Right lobe of liver (tissue), 6 donors: Measurements from ENCODE around the gene LUZP1. TPM values are rescaled to one million over a fixed set of nuclear protein-coding genes. Genes with fewer than 3 reads are reported as not detected.
"Not testable (repeated sequence)": the region's sequence is repeated elsewhere in the genome, so short reads cannot be mapped to it uniquely, and the experiment has no call there.

Source experiments
- ATAC-seq, 4 donors: fragments of 200-7000 bp; cut with Tn5 transposase; one replicate each; pipeline ENCODE4 v1.9.1; 2020; ENCODE audit warnings: mild to moderate bottlenecking in 4 of 4, moderate library complexity in 4 of 4
- DNase-seq, 3 donors: peaks; one replicate each; pipeline ENCODE4 v3.0.0-alpha.2; 2020
- H3K27ac ChIP-seq, 3 donors: fragments of 200-600 bp; one replicate each; pipeline ENCODE4 v1.8.0; 2022
- H3K27me3 ChIP-seq, 2 donors: fragments of 200-600 bp; one replicate each; pipeline ENCODE4 v1.8.0; 2022
- H3K36me3 ChIP-seq, 4 donors: fragments of 200-600 bp; sonication (generic) in 1 of 4; one replicate each; pipeline versions ENCODE4 v1.5.1 to v1.8.0; 2017 to 2022; ENCODE audit warnings: control low read depth in 1 of 4
- H3K4me1 ChIP-seq, 4 donors: fragments of 200-600 bp; sonication (generic) in 1 of 4; one replicate each; pipeline versions ENCODE4 v1.5.1 to v1.8.0; 2017 to 2022; ENCODE audit warnings: control low read depth in 1 of 4
- H3K4me3 ChIP-seq, 3 donors: fragments of 200-600 bp; one replicate each; pipeline ENCODE4 v1.8.0; 2022
- H3K9me3 ChIP-seq, 4 donors: fragments of 200-600 bp; sonication (generic) in 1 of 4; one replicate each; pipeline versions ENCODE4 v1.5.1 to v1.8.0; 2017 to 2022; ENCODE audit warnings: control low read depth in 1 of 4
- POLR2A ChIP-seq: fragments of 450-650 bp; IDR thresholded peaks from one replicate; pipeline ENCODE4 v1.6.1; 2017; ENCODE audit warnings: antibody characterized with exemption, mild to moderate bottlenecking
- WGBS: methylation state at CpG from one replicate; pipeline ENCODE4 v1.1.6; 2018; ENCODE audit warnings: low coverage, low lambda C conversion rate; ENCODE audit not compliant: insufficient coverage; ENCODE audit errors: missing lambda C conversion rate; 5-methylcytosine and 5-hydroxymethylcytosine counted together
- intact Hi-C, 2 donors: fragments of 100-400 bp; cut with DNase I; formaldehyde crosslinking; loops; one replicate each; pipeline versions ENCODE4 v1.11.2 to v1.14.1; 2022
- total RNA-seq, 6 experiments: library from RNA; depleted of rRNA in 2 of 6; stranded (reverse); fragments of >200 nt in 2 of 6; fragmentation: NEBNext Ultra II Directional in 3 of 6; extraction: Animal tissue kit (Norgen Biotek cat#: 25700) in 3 of 6; gene quantifications; one replicate each; pipeline versions ENCODE4 v1.1.0 to v1.2.4, GENCODE V29; 2016 to 2023
- TF ChIP-seq, protein P1 (sequence below), 4 donors: fragments of 200-600 bp in 3 of 4; fragments of 450-650 bp in 1 of 4; IDR thresholded peaks; one replicate each; pipeline versions ENCODE4 v1.5.1 to v1.8.0; 2016 to 2022; ENCODE audit warnings: antibody characterized with exemption in 4 of 4, mild to moderate bottlenecking in 2 of 4
- donor health status: DM: no; HTN: yes; CAD: no.
- donor health status: DM: no; HTN: no; CAD: no.
- donor health status: DM: no; HTN: no; CAD: no.
- donor health status: DM: no; HTN: yes; CAD: no.
- donor health status: DM: no; HTN: yes; CAD: no.

Gene LUZP1
- total RNA-seq, 6 experiments from 2014 or later = 4.1 to 8.0 (median 6.1) TPM

DNA sequence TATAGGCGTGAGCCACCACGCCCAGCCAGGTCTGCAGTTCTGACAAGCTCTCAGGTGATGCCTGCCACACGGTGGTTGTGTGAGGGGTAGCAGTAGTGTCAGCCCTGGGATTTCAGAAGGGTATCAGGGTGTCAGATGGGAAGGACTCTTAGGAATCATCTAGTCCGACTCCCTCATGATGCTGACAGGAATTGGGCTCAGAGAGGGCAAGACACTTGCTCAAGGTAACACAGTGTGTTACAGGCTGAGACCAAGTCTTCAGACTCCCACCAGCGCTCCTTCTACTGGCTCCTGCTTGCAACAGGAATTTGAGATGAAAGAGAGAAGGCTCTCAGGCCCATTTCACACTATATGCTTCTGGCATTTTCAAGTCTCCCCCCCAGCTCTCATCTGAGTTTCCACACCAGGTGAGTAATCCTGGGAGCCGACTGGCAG lies 41.7 kb upstream of the LUZP1 start:
- no peak for ATAC-seq
- Histone ChIP-seq H3K4me3 (no peak overlapping the region), H3K4me1 (no peaks in the 10 kb centered on the region), H3K27me3 (no peaks in the 10 kb centered on the region), H3K36me3 (no peaks in the 10 kb centered on the region), H3K27ac (no peak overlapping the region), H3K9me3 (no peaks in the 10 kb centered on the region)
- WGBS = 21% methylated on average over 2 of the region's 6 CpGs
- DNase-seq = no peak
- intact Hi-C loops = no loop called here
- TF ChIP-seq POLR2A = no peak
- TF ChIP-seq, protein P1, sequence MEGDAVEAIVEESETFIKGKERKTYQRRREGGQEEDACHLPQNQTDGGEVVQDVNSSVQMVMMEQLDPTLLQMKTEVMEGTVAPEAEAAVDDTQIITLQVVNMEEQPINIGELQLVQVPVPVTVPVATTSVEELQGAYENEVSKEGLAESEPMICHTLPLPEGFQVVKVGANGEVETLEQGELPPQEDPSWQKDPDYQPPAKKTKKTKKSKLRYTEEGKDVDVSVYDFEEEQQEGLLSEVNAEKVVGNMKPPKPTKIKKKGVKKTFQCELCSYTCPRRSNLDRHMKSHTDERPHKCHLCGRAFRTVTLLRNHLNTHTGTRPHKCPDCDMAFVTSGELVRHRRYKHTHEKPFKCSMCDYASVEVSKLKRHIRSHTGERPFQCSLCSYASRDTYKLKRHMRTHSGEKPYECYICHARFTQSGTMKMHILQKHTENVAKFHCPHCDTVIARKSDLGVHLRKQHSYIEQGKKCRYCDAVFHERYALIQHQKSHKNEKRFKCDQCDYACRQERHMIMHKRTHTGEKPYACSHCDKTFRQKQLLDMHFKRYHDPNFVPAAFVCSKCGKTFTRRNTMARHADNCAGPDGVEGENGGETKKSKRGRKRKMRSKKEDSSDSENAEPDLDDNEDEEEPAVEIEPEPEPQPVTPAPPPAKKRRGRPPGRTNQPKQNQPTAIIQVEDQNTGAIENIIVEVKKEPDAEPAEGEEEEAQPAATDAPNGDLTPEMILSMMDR (IDR thresholded peaks at IDR 0.05) = no peak

DNA sequence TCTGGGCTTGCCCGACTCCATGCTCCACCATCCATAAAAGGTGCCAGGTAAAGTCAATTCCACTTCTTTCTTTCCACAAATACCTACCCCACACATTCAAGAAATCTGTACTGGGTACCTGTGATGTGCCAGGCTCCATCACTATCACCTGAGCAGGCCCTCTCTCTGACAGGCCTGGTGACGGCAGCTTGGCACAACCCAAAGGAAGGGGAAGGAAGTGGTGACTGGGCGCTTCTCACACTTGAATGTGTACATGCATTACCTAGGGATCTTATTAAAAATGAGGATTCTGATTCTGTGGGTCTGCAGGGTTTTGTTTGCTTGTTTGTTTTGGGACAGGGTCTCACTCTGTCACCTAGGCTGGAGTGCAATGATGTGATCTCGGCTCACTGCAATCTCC lies 41.1 kb upstream of the LUZP1 start:
- no peak for ATAC-seq
- no peaks in the 10 kb centered on the region for H3K4me1 ChIP-seq
- TF ChIP-seq, protein P1 (IDR thresholded peaks at IDR 0.05) = no peak
- no peak for TF ChIP-seq POLR2A
- intact Hi-C loops = no loop called here
- no peak overlapping the region for H3K27ac ChIP-seq
- H3K27me3 ChIP-seq = no peaks in the 10 kb centered on the region
- whole genome bisulfite sequencing = 50% methylated on average over 3 of the region's 4 CpGs
- no peak overlapping the region for H3K4me3 ChIP-seq
- no peaks in the 10 kb centered on the region for H3K36me3 ChIP-seq
- no peaks in the 10 kb centered on the region for H3K9me3 ChIP-seq
- no peak for DNase-seq

DNA sequence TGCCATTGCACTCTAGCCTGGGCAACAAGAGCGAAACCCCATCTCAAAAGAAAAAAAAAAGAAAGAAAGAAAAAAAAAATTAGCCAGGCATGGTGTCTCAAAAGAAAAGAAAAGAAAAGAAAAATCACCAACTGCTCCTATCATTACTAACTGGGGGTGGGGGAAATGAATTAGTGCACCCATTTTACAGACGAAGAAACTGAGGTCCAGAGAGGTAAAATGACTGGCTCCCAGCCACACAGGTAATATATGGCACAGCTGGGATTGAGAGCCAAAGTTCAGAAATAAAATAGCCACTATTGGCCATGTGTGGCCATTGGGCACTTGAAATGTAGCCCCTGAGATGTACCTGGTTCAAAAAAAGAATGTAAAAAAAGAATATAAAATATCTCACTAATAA lies 39.9 kb upstream of the LUZP1 start:
- intact Hi-C loops = no loop called here

DNA sequence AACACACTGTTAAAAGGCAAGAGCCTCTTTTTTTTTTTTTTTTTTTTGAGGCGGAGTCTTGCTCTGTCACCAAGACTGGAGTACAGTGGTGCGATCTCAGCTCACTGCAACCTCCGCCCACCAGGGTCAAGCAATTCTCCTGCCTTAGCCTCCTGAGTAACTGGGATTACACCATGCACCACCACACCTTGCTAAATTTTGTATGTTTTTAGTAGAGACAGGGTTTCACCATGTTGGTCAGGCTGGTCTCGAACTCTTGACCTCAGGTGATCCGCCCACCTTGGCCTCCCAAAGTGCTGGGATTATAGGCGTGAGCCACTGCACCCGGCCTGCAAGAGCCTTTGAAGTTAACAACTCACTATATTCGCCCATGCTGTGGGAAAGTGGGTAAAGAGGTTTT lies 39.1 kb upstream of the LUZP1 start:
- WGBS = 93% methylated on average over 6 of the region's 8 CpGs
- H3K9me3 ChIP-seq, ATAC-seq, H3K4me1 ChIP-seq, H3K36me3 ChIP-seq, DNase-seq, H3K27ac ChIP-seq, H3K4me3 ChIP-seq, H3K27me3 ChIP-seq, intact Hi-C loops: not testable (repeated sequence)

More for the DNA sequence above, 39.9 kb upstream of the LUZP1 start:
- 68% methylated on average over 2 of the region's 2 CpGs for WGBS
- Histone ChIP-seq H3K36me3 (no peaks in the 10 kb centered on the region), H3K4me3 (no peak overlapping the region), H3K27ac (no peak overlapping the region), H3K27me3 (no peaks in the 10 kb centered on the region), H3K9me3 (no peaks in the 10 kb centered on the region), H3K4me1 (no peaks in the 10 kb centered on the region)
- TF ChIP-seq, protein P1 (IDR thresholded peaks at IDR 0.05) = no peak
- no peak for TF ChIP-seq POLR2A
- ATAC-seq = no peak
- no peak for DNase-seq

DNA sequence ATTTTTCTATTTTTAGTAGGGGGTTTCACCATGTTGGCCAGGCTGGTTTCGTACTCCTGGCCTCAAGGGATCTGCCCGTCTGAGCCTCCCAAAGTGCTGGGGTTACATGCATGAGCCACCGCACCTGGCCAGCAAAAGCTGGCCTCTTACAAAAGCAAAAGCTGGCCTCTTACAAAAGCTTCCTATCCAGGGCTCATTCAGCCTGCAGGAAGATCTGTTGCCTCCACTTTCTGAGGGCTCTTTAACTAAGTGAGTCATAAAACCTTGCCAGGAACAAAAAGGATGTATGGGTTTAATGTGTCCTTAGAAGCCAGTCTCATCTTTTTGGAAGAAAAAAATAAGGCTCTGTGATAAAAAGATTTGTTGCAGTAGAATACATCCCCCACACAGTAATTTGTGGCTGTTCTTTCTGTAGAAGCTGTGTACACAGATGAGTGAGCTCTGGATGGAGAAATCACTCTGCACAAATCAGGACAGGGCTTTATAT lies 33.6 kb upstream of the LUZP1 start:
- no peaks in the 10 kb centered on the region for H3K36me3 ChIP-seq
- H3K4me1 ChIP-seq = no peaks in the 10 kb centered on the region
- no peak overlapping the region for H3K4me3 ChIP-seq
- no peak for DNase-seq
- no peak for ATAC-seq
- WGBS = 50% methylated on average over 3 of the region's 3 CpGs
- no peaks in the 10 kb centered on the region for H3K9me3 ChIP-seq
- H3K27ac ChIP-seq = no peak overlapping the region
- no peaks in the 10 kb centered on the region for H3K27me3 ChIP-seq
- intact Hi-C loops = no loop called here
- no peak for TF ChIP-seq POLR2A
- TF ChIP-seq, protein P1 (IDR thresholded peaks at IDR 0.05) = no peak
